ENCODE data around the gene HES2.
"Not testable (repeated sequence)": the region's sequence is repeated elsewhere in the genome, so short reads cannot be mapped to it uniquely, and the experiment has no call there.

Gene HES2

DNA sequence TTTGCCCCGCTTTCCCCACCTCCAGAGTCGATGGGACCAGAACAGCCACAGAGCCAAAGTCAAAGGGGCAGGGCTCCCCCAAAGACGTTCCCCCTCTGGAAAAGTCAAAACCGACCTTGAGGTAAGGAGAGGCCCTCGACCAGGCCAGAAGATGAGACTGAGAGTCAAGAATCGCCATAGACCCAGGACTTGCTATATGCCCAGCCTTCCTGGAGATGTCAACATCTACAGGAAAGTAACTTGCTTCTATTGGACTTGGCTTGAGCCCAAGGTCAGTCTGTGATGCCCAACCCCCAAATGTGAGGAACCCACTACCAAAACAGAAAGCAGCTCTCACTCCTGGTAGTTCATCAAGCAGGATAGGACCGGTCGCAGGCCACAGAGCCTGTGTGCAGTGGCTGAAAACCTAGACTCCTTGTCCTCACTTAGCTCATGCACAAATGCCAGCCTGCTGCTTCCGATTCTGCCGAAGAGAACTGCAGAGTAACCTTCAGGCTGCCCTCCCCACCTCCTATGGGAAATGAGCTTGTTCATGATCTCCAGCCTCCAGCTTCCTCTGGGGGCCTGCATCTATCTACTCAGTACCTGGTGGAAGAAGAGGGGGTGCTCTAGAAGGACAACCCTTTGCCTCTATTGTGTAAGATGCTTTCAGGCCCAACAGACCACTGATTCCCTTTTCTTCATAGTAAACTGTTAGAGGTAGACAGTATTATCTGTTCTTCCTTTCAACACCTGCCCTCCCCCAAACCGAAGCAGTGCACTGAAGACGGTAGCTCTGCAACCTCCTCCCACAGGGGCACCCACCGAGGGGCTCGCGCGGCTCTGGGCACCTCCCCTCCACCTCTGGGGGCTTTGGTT lies 27.5 kb downstream of the HES2 start:
- DNase-seq (ENCODE audit: low read depth in 2 of 2), result no peak

DNA sequence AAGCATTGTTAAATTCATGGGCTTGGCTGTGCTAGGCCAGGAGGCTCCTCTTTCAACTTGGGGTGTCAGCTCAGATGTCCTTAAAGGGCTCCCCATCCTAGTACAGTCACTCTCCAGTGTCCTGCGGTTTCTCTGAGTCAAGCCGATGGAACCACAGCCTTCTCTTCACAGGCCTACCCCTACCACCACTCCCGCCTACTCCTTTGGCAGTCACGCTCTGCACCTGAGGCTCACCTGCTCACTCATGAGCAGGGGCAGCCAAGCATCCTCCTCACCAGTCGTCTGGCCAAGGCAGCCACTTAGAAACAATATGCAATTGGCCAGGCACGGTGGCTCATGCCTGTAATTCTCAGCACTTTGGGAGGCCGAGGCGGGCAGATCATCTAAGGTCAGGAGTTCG lies 29.7 kb downstream of the HES2 start:
- no peak for DNase-seq (ENCODE audit: low read depth in 2 of 2)

DNA sequence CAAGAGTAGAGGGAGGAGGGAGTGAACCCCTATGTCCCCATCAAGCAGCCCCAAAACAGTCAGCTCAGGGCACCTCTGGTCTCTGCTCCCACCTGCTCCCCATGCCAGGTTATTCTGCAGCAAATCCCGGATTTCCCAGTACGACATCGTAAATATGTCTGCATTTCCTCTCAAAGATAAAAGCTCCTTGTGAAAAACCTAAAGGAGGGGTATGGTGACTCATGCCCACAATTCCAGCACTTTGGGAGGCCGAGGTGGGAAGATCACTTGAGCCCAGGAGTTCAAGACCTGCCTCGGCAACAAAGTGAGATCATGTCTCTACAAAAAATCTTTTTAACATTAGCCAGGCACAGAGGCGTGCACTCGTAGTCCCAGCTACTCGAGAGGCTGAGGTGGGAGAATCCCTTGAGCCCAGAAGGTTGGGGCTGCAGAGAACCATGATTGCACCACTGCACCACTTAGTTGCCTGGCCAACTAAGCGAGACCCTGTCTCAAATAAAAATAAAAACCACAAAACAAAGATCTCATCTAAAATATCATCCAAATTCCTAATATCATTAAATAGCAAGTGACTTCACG lies 33.3 kb downstream of the HES2 start:
- DNase-seq (ENCODE audit: low read depth in 2 of 2), result no peak

DNA sequence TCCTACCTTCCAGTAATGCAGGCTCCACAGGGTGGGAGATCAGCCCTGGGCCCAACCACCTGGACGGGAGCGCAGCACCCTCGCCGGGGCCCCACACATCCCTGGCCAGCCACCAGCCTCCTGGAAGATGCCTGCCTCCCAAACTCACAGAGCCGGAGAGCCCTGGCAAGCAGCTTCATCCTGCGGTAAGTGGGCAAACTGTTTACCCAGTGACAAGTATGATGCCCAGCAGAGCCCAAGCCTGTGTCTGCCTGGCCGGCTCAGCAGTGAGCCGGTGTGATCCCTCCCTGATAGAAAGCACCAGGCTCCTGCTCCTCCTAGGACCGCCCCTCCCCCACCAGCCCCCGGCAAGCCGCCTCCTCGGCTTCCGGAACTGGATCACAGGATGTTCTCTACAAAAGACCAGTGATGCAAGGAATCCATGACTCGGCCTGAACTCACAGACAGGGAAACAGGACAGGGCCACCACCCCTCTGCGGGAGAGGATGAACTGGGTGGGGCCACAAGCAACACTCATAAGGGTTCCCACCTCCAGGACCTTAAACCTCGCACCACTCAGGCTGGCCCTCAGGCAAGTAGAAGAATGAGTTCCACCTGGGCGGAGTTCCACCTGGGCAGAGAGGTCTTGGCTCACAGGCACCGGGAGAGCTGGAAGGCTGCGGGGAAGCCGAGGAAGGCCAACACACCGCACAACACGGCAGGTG lies 34.1 kb downstream of the HES2 start:
- no peak for DNase-seq (ENCODE audit: low read depth in 2 of 2)

DNA sequence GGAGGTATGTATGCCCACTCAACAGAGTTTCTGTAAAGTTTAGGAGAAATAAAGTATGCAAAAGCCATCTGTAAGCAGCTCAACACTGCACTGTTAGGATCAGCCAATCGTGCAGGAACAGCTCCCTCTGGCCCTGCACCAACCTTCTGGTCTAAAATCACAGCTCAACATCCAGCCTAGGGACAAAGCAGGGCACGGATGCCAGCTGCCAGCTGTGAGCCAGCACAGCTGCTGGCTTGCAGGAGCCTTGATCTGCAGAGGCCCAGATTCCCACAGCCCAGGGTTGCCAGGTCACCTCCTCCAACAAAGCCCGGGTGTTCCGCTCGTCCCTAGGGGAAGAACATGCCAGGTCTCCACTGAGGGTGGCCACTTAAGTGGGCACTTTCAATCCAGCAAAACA lies 34.8 kb downstream of the HES2 start:
- no peak for DNase-seq (ENCODE audit: low read depth in 2 of 2)

DNA sequence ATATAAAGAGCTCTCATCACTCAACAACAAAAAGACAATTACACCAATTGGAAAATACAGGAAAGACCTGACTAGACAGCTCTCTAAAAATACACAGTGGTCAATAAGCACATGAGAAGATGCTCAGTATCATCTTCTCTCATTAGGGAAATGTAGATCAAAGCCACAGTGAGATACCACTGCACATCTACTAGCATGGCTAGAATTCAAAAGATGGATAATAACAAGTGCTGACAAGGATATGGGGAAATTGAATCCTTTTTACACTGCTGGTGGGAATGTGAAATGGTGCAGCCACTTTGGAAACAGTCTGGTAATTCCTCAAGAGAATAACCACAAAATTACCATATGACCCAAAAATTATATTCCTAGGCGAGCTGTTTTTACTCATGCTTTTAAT lies 35.6 kb downstream of the HES2 start:
- DNase-seq (ENCODE audit: low read depth in 2 of 2), result no peak

DNA sequence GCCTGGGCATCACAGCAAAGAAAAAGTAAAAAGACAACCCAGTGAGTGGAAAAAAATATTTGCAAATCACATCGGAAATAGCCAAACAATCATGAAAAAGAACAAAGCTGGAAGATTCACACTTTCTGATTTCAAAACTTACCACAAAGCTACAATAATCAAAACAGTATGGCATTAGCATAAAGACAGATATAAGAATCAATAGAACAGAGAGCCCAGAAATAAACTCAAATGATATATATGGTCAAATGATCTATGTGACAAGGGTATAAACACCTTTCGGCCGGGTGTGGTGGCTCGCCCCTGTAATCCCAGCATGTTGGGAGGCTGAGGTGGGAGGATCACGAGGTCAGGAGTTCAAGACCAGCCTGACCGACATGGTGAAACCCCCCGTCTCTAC lies 39.7 kb downstream of the HES2 start:
- no peak for DNase-seq (ENCODE audit: low read depth in 2 of 2)

DNA sequence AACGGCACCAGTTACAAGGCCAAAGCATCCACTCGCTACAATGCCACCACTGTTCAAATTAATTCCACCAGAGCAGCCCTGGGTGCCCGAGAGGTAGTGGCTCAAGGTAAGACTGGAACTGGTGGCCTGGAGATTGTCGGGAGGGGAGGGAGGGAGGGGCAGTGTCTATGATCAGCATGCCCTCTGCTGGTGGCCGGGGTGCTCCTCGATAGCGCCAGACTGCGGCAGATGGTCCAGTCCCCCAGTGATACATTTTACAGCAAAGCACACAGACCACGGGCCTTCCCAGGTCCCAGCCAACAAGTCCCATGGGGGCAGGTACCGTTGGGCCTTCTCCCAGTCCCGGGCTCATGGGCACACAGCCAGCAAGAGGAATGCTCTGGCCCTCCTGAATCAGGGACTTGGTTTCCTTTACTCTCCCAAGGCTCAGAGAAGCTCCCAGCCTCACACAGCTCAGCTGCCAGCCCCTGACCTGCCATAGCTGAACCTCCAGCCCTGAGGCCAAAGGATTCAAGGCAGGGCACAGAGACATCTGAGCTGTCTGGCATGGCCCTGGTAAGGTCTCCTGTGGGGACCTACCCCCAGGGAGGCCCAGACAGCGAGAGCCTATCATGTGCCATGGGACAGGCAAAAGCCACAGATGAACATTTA lies 41.5 kb downstream of the HES2 start:
- DNase-seq (ENCODE audit: low read depth in 2 of 2), result no peak

DNA sequence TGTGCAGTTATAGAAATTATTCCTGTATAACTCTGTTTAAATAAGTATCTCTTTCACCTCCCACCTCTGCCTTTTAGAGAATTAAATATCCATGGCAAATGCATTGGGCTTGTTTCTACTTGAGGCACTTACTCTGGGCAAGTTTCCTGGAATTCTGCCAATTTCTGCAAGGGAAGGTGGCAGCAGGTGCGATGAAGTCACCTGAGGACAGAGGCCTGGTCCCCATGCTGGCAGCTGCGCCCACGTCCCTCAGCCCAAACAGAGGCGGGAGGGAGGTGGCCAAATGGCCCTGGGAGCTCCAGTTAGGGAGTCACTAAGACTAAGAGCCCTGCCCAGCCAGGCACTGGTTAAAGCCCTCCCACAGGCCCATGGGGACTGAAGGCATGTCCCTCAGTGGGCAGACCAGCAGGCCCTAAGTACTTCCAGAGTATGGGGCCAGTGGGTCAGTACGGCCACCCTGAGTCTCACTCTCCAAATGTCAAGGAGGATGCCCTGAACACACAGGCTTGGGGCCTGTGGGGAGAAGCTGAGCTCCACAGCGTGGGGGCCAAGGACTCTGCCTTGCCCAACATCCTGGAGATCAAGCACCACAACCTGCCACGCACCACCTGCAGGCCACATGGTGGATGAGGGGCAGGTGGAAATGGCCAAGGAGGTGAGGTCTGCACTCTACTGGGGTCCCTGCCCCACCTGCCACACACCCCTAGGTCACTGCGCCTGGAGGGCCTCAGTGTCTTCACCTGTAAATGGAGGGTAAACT lies 45.6 kb downstream of the HES2 start:
- no peak for DNase-seq (ENCODE audit: low read depth in 2 of 2)

DNA sequence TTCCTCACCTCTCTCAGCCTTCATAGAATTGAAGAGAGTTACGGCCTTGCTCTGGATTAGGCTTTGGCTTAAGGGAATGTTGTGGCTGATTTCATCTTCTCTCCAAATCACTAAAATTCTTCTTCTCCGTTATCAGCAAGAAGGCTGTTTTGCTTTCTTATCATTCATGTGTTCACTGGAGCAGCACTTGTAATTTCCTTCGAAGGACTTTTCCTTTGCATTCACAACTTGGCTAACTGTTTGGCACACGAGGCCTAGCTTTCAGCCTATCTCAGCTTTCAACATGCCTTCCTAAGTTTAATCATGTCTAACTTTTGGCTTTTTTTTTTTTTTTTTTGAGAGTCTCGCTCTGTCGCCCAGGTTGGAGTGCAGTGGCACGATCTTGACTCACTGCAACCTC lies 47.5 kb downstream of the HES2 start:
- DNase-seq (ENCODE audit: low read depth in 2 of 2), result not testable (repeated sequence)

DNA sequence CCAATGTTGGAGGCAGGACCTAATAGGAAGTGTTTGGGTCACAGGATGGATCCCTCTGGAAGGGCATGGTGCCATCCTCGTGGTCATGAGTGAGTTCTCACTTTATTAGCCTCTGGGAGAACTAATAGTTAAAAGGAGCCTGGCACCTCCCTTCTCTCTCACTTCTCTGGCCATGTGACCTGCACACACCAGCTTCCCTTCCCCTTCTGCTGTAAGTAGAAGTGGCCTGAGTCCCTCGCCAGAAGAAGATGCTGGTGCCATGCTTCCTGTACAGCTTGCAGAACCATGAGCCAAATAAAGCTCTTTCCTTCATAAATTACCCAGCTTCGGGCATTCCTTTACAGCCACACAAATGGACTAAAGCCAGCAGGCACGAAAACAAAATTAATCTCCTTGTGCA lies 49.7 kb downstream of the HES2 start:
- no peak for DNase-seq (ENCODE audit: low read depth in 2 of 2)

DNA sequence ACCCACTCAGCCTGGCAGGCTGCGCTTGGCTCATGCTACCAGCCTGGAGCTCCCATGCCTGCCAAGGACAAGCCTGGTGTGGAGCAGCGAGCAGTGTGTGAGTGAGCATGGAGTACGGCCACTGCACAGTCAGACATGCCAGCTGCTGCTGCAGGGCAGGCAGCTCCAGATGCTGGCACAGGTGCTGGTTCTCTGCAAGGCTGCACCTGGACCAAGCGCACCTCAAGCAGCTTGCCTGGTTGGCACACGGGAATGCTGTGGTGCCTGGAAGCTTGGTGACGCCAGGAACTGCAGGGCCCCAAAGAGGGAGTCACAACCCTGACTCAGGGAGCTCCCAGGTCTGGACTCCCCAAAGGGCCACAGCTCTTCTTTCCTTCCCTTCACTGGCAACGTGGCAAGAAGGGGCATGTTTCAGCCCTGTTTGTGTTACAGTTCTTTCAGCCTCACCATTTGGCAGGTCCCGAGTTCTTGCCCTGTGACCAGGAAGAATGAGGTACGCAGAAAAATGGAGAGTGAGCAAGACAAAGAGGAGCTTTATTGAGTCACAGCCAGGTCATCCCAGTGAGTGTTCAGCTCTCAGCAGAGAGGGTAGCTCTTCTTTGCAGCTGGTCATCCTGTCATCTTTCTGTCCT lies 52.2 kb downstream of the HES2 start:
- no peak for DNase-seq (ENCODE audit: low read depth in 2 of 2)

DNA sequence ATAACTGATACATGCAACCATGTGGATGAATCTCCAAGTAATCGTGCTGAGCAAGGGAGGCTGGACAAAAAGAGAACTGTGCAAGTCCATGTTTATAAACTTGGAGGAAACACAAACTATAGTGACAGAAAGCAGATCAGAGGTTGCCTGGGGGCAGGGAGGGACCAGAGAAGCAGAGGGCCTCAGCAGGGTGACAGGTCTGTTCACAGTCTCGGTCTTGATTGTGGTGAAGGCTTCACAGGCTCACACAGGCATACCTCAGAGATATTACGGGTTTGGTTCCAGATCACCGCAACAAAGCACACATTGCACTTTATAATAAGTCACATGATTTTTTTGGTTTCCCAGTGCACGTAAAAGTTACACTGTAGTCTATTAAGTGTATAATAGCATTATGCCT lies 54.7 kb downstream of the HES2 start:
- no peak for DNase-seq (ENCODE audit: low read depth in 2 of 2)

DNA sequence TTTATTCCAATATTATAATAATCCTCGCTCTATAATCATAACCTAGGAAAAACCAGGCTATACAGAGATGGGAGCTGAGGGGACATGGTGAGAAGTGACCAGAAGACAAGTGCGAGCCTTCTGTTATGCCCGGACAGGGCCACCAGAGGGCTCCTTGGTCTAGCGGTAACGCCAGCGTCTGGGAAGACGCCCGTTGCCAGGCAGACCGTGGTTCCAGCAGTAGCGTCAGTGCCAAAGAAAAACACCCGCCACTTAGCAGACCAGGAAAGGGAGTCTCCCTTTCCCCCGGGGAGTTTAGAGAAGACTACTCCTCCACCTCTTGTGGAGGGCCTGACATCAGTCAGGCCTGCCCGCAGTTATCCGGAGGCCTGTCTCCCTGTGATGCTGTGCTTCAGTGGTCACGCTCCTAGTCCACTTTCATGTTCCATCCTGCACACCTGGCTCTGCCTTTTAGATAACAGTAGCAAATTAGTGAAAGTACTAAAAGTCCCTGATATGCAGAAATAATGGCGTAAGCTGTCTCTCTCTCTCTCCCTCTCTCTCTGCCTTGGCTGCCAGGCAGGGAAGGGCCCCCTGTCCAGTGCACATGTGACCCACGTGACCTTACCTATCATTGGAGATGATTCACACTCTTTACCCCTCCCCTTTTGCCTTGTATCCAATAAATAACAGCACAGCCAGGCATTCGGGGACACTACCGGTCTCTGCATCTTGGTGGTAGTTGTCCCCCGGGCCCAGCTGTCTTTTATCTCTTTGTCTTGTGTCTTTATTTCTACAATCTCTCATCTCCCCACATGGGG lies 56.4 kb downstream of the HES2 start:
- DNase-seq (ENCODE audit: low read depth in 2 of 2), result not testable (repeated sequence)

All from stimulated activated CD8-positive, alpha-beta memory T cell treated with anti-CD3 and anti-CD28 coated beads, Interleukin-15, amount 100 ng/mL, for 48 hours (primary cell).